Karpas-422 (cell line): ENCODE data around the gene WBP2NL. TPM values are rescaled to one million over a fixed set of nuclear protein-coding genes. Genes with fewer than 3 reads are reported as not detected.

Experiments used
- DNase-seq: peaks from one replicate; pipeline ENCODE4 v3.0.0-alpha.2; 2015
- H2AFZ ChIP-seq: fragments of 200-600 bp; sonication (generic); 2 replicates; pipeline ENCODE4 v1.6.1; 2014; ENCODE audit warnings: antibody characterized with exemption, low read length, mixed read lengths
- H3K27ac ChIP-seq: fragments of 200-600 bp; sonication (generic); 2 replicates; pipeline ENCODE4 v1.5.1; 2014; ENCODE audit warnings: mild to moderate bottlenecking, low read length, moderate library complexity
- H3K27me3 ChIP-seq: fragments of 200-600 bp; sonication (generic); 2 replicates; pipeline ENCODE4 v1.6.1; 2014; ENCODE audit warnings: low read length, mixed read lengths
- H3K36me3 ChIP-seq: fragments of 200-600 bp; sonication (generic); 2 replicates; pipeline ENCODE4 v1.6.1; 2014; ENCODE audit warnings: low read length, mixed read lengths; ENCODE audit not compliant: insufficient read depth
- H3K4me1 ChIP-seq: fragments of 200-600 bp; sonication (generic); 2 replicates; pipeline ENCODE4 v1.6.1; 2014; ENCODE audit warnings: mild to moderate bottlenecking, low read length, mixed read lengths
- H3K4me2 ChIP-seq: fragments of 200-600 bp; sonication (generic); 2 replicates; pipeline ENCODE4 v1.6.1; 2014; ENCODE audit warnings: low read length, low read depth, mild to moderate bottlenecking; ENCODE audit not compliant: poor library complexity, severe bottlenecking
- H3K4me3 ChIP-seq: fragments of 200-600 bp; sonication (generic); 2 replicates; pipeline ENCODE4 v1.5.1; 2014; ENCODE audit warnings: mild to moderate bottlenecking, antibody characterized with exemption, low read length, mixed read lengths
- H3K79me2 ChIP-seq: fragments of 200-600 bp; sonication (generic); 2 replicates; pipeline ENCODE4 v1.6.1; 2014; ENCODE audit warnings: mild to moderate bottlenecking, low read length, mixed read lengths
- H3K9ac ChIP-seq: fragments of 200-600 bp; sonication (generic); 2 replicates; pipeline ENCODE4 v1.6.0; 2014; ENCODE audit warnings: low read length
- H3K9me2 ChIP-seq: fragments of 200-600 bp; sonication (generic), shearing (Covaris generic); replicated peaks from 2 replicates; pipeline ENCODE4 v1.6.0; 2014; ENCODE audit warnings: mild to moderate bottlenecking, low read length, moderate library complexity; ENCODE audit not compliant: insufficient read depth
- H3K9me3 ChIP-seq: fragments of 300-700, 200-600 bp; sonication (generic); 2 replicates; pipeline ENCODE4 v1.6.1; 2014; ENCODE audit warnings: low read length, mixed read lengths
- H4K20me1 ChIP-seq: fragments of 200-600 bp; sonication (generic); 2 replicates; pipeline ENCODE4 v1.6.1; 2014; ENCODE audit warnings: mild to moderate bottlenecking, antibody characterized with exemption, low read length, low read depth; ENCODE audit not compliant: insufficient read depth
- total RNA-seq: library from RNA; depleted of rRNA; stranded (reverse); fragments of >200 nt; shearing (Covaris generic); gene quantifications from 2 replicates; pipeline ENCODE4 v1.2.3, GENCODE V29; 2014; ENCODE audit warnings: low replicate concordance

The WBP2NL gene
- total RNA-seq, 1 experiment from 2014 or later: 0.19 TPM

GRCh38 chr22:42060489-42060888 is 61.9 kb downstream of the WBP2NL start:
- H4K20me1 ChIP-seq: no peaks in the 10 kb centered on the region
- no peak overlapping the region for H3K27ac ChIP-seq
- DNase-seq: no peak
- no peaks in the 10 kb centered on the region for H3K79me2 ChIP-seq
- H3K4me3 ChIP-seq: no peak overlapping the region
- H3K27me3 ChIP-seq: no peaks in the 10 kb centered on the region
- H3K9me2 ChIP-seq: no peaks in the 10 kb centered on the region
- peaks cover under 1% of the 10 kb centered on the region; the same call in 1 of the 2 replicates for H3K4me1 ChIP-seq
- H2AFZ ChIP-seq: no peak overlapping the region
- peaks cover 37% of the 10 kb centered on the region for H3K36me3 ChIP-seq
- H3K9ac ChIP-seq: no peak overlapping the region
- peaks cover 26% of the 10 kb centered on the region for H3K9me3 ChIP-seq
- no peak overlapping the region for H3K4me2 ChIP-seq

GRCh38 chr22:42061041-42061440 is 62.5 kb downstream of the WBP2NL start:
- Histone ChIP-seq H3K79me2 (no peaks in the 10 kb centered on the region), H3K4me1 (peaks cover 3% of the 10 kb centered on the region; the same call in 1 of the 2 replicates), H3K9ac (no peak overlapping the region), H3K27me3 (no peaks in the 10 kb centered on the region), H3K4me3 (no peak overlapping the region), H3K4me2 (no peak overlapping the region), H3K36me3 (peaks cover 37% of the 10 kb centered on the region), H4K20me1 (no peaks in the 10 kb centered on the region), H3K27ac (no peak overlapping the region), H3K9me2 (no peaks in the 10 kb centered on the region), H3K9me3 (peaks cover 23% of the 10 kb centered on the region), H2AFZ (no peak overlapping the region)
- no peak for DNase-seq

- H2AFZ ChIP-seq: no peak overlapping the region
- no peak overlapping the region for H3K4me2 ChIP-seq
- H3K9me3 ChIP-seq: peaks cover 8% of the 10 kb centered on the region
- no peak overlapping the region for H3K9ac ChIP-seq
- H3K4me1 ChIP-seq: peaks cover 3% of the 10 kb centered on the region; the same call in 1 of the 2 replicates
- H3K36me3 ChIP-seq: peaks cover 34% of the 10 kb centered on the region
- no peak for DNase-seq
- no peak overlapping the region for H3K4me3 ChIP-seq
- H3K27ac ChIP-seq: no peak overlapping the region
- H3K79me2 ChIP-seq: no peaks in the 10 kb centered on the region
- no peaks in the 10 kb centered on the region for H3K27me3 ChIP-seq
- H3K9me2 ChIP-seq: no peaks in the 10 kb centered on the region
- no peaks in the 10 kb centered on the region for H4K20me1 ChIP-seq
Measured at GRCh38 chr22:42062506-42063170, 64.0 kb downstream of the WBP2NL start.

GRCh38 chr22:42064629-42065028 is 66.0 kb downstream of the WBP2NL start:
- peaks cover 5% of the 10 kb centered on the region for H3K4me1 ChIP-seq
- no peak overlapping the region for H3K4me3 ChIP-seq
- DNase-seq: no peak
- no peaks in the 10 kb centered on the region for H3K9me3 ChIP-seq
- H3K27ac ChIP-seq: no peak overlapping the region
- H3K4me2 ChIP-seq: no peak overlapping the region
- no peak overlapping the region for H3K9ac ChIP-seq
- H4K20me1 ChIP-seq: no peaks in the 10 kb centered on the region
- no peaks in the 10 kb centered on the region for H3K27me3 ChIP-seq
- H2AFZ ChIP-seq: no peak overlapping the region
- H3K9me2 ChIP-seq: no peaks in the 10 kb centered on the region
- peaks cover 2% of the 10 kb centered on the region for H3K79me2 ChIP-seq
- H3K36me3 ChIP-seq: peaks cover 18% of the 10 kb centered on the region; the same call in 1 of the 2 replicates

GRCh38 chr22:42065438-42066125 is 67.0 kb downstream of the WBP2NL start:
- Histone ChIP-seq H3K9ac (no peak overlapping the region), H3K9me2 (no peaks in the 10 kb centered on the region), H2AFZ (no peak overlapping the region), H3K79me2 (peaks cover 7% of the 10 kb centered on the region), H4K20me1 (no peaks in the 10 kb centered on the region), H3K4me1 (peaks cover 13% of the 10 kb centered on the region), H3K4me2 (no peak overlapping the region), H3K9me3 (no peaks in the 10 kb centered on the region), H3K4me3 (no peak overlapping the region), H3K36me3 (peaks cover 9% of the 10 kb centered on the region; the same call in 1 of the 2 replicates), H3K27me3 (no peaks in the 10 kb centered on the region), H3K27ac (no peak overlapping the region)
- DNase-seq: no peak

- Histone ChIP-seq H3K4me3 (no peak overlapping the region), H3K36me3 (peaks cover 2% of the 10 kb centered on the region; the same call in 1 of the 2 replicates), H3K9me2 (no peaks in the 10 kb centered on the region), H3K4me1 (peaks cover 18% of the 10 kb centered on the region), H4K20me1 (no peaks in the 10 kb centered on the region), H3K79me2 (peaks cover 7% of the 10 kb centered on the region), H3K27ac (no peak overlapping the region), H3K4me2 (no peak overlapping the region), H3K9ac (no peak overlapping the region), H3K27me3 (no peaks in the 10 kb centered on the region), H3K9me3 (no peaks in the 10 kb centered on the region), H2AFZ (no peak overlapping the region)
- no peak for DNase-seq
Measured at GRCh38 chr22:42066126-42066761, 67.7 kb downstream of the WBP2NL start.

GRCh38 chr22:42066937-42067336 is 68.3 kb downstream of the WBP2NL start:
- H3K4me3 ChIP-seq: no peak overlapping the region
- H3K9me3 ChIP-seq: no peaks in the 10 kb centered on the region
- no peaks in the 10 kb centered on the region for H3K36me3 ChIP-seq
- no peaks in the 10 kb centered on the region for H4K20me1 ChIP-seq
- no peak overlapping the region for H2AFZ ChIP-seq
- H3K4me2 ChIP-seq: no peak overlapping the region
- DNase-seq: no peak
- peaks cover 7% of the 10 kb centered on the region for H3K79me2 ChIP-seq
- H3K4me1 ChIP-seq: peaks cover 23% of the 10 kb centered on the region
- no peaks in the 10 kb centered on the region for H3K9me2 ChIP-seq
- no peak overlapping the region for H3K9ac ChIP-seq
- no peaks in the 10 kb centered on the region for H3K27me3 ChIP-seq
- H3K27ac ChIP-seq: no peak overlapping the region

- Histone ChIP-seq H3K27ac (no peak overlapping the region), H3K9me2 (no peaks in the 10 kb centered on the region), H3K4me3 (no peak overlapping the region), H2AFZ (no peak overlapping the region), H3K4me2 (no peak overlapping the region), H3K36me3 (no peaks in the 10 kb centered on the region), H3K27me3 (no peaks in the 10 kb centered on the region), H3K79me2 (peaks cover 7% of the 10 kb centered on the region), H4K20me1 (no peaks in the 10 kb centered on the region), H3K9me3 (no peaks in the 10 kb centered on the region), H3K9ac (no peak overlapping the region), H3K4me1 (peaks cover 23% of the 10 kb centered on the region)
- no peak for DNase-seq
Measured at GRCh38 chr22:42067671-42068251, 69.2 kb downstream of the WBP2NL start.
